Measurements from ENCODE around the gene SEMA6C. TPM values are rescaled to one million over a fixed set of nuclear protein-coding genes. Genes with fewer than 3 reads are reported as not detected.

The SEMA6C gene
- total and polyA plus RNA-seq, 2 of the 8 experiments (the other 6 are each of a cell fraction or from before 2014, with no cell fraction given) = 12.2 to 15.7 TPM

GRCh38 chr1:151184211-151184610 lies 37.8 kb upstream of the SEMA6C start:
- Histone ChIP-seq H4K20me1 (replicated peaks in 1 of 2; ENCODE audit: control insufficient read depth in 1 of 2, insufficient read depth in 2 of 2, low read length in 2 of 2) (peaks cover 0 to 5% of the 10 kb centered on the region in 2 experiments), H3K36me3 (ENCODE audit: control insufficient read depth in 2 of 4, insufficient read depth in 4 of 4, low read length in 3 of 4) (peaks cover 20 to 63% (median 46%) of the 10 kb centered on the region in 4 experiments), H3K9ac (replicated peaks in 1 of 4; ENCODE audit: extremely low read depth in 1 of 4, low read depth in 3 of 4, low read length in 3 of 4) (no peak overlapping the region), H3K9me3 (ENCODE audit: insufficient read depth in 2 of 2, low read depth in 1 of 2, low read length in 1 of 2) (no peaks in the 10 kb centered on the region), H4K5ac (ENCODE audit: insufficient read length, low read depth, low read length) (no peak overlapping the region), H4K8ac (ENCODE audit: extremely low read depth, insufficient read depth, low read length) (no peak overlapping the region), H3K23ac (ENCODE audit: insufficient read length) (no peak overlapping the region), H3K4ac (replicated peaks; ENCODE audit: insufficient read length, low read depth, low read length) (no peak overlapping the region), H3K4me3 (ENCODE audit: extremely low read depth in 1 of 4, insufficient read depth in 2 of 4, low read depth in 3 of 4, low read length in 4 of 4) (no peak overlapping the region), H3K79me1 (ENCODE audit: low read depth, low read length) (peaks cover 3% of the 10 kb centered on the region; the same call in 1 of the 2 replicates), H3K4me2 (ENCODE audit: insufficient read depth in 1 of 2, low read depth in 2 of 2, low read length in 2 of 2) (no peak overlapping the region), H3K27ac (ENCODE audit: low read depth, low read length) (no peak overlapping the region), H2BK120ac (replicated peaks; ENCODE audit: low read depth, low read length) (no peak overlapping the region), H3K23me2 (ENCODE audit: low read depth, low read length) (no peaks in the 10 kb centered on the region), H2AK5ac (ENCODE audit: low read depth, low read length) (no peak overlapping the region), H3K79me2 (ENCODE audit: control insufficient read depth in 1 of 2, insufficient read depth in 2 of 2, low read length in 2 of 2) (peaks cover 7 to 28% of the 10 kb centered on the region in 2 experiments), H2AFZ (ENCODE audit: low read length) (no peak overlapping the region), H3K56ac (replicated peaks; ENCODE audit: insufficient read length, low read depth, low read length) (no peak overlapping the region), H3K4me1 (replicated peaks in 1 of 4; ENCODE audit: control insufficient read depth in 3 of 4, insufficient read depth in 4 of 4, low read length in 3 of 4) (no peaks in the 10 kb centered on the region), H2BK5ac (ENCODE audit: low read depth, low read length) (no peak overlapping the region), H3K27me3 (replicated peaks in 1 of 4; ENCODE audit: control insufficient read depth in 3 of 4, extremely low read depth in 1 of 4, insufficient read depth in 3 of 4, low read length in 3 of 4) (no peaks in the 10 kb centered on the region), H3K18ac (ENCODE audit: extremely low read depth, low read length) (no peak overlapping the region), H4K91ac (replicated peaks; ENCODE audit: insufficient read length, low read length) (no peak overlapping the region), H3K14ac (ENCODE audit: insufficient read length) (no peak overlapping the region), H2BK12ac (ENCODE audit: low read depth, low read length) (no peak overlapping the region), H2BK20ac (ENCODE audit: low read length) (no peak overlapping the region), H2BK15ac (ENCODE audit: low read length) (no peak overlapping the region)
- FAIRE-seq (no peak), DNase-seq (ENCODE audit: low read depth in 1 of 2, low spot score in 2 of 2) (no peak)
- TF ChIP-seq EZH2 (IDR thresholded peaks at IDR 0.05; ENCODE audit: low read depth, low read length, severe bottlenecking) (no peak), SIN3A (conservative IDR thresholded peaks at IDR 0.05 in 1 of 2, IDR thresholded peaks at IDR 0.05 in 1 of 2; ENCODE audit: low read depth in 1 of 2, low read length in 2 of 2) (no peak), GTF2F1 (IDR thresholded peaks at IDR 0.05; ENCODE audit: borderline replicate concordance, low read depth, low read length) (no peak), CREB1 (IDR thresholded peaks at IDR 0.05) (no peak)
- POLR2A ChIA-PET (ENCODE audit: partially characterized antibody) = interaction anchor here (0.5 to 0.9 kb wide), 2 partner anchors 16 to 113 kb away, joined by 3 read pairs; no protein-coding TSS in a partner anchor
- CTCF ChIA-PET (ENCODE audit: partially characterized antibody) = interaction anchor here (0.7 to 2.8 kb wide), 2 partner anchors 10 to 113 kb away, joined by 3 to 9 read pairs; partner anchors contain the start of gene GABPB2
- 96% methylated on average over 10 of the region's 10 CpGs; no CpG with 5 or more reads in 1 of the 2 experiments for WGBS, 2 experiments (ENCODE audit: extremely low coverage in 1 of 2, insufficient coverage in 1 of 2, insufficient read length in 1 of 2, insufficient replicate concordance in 2 of 2, low coverage in 1 of 2, low lambda C conversion rate in 2 of 2, missing lambda C conversion rate in 1 of 2)
